Fibroblast of peridontal ligament (primary cell): Measurements from ENCODE around the gene PAGR1.
"Not testable (repeated sequence)": the region's sequence is repeated elsewhere in the genome, so short reads cannot be mapped to it uniquely, and the experiment has no call there.

Source experiments
- DNase-seq: peaks from one replicate; pipeline ENCODE4 v3.0.0-alpha.2; 2010; ENCODE audit errors: extremely low read depth

The PAGR1 gene

DNA sequence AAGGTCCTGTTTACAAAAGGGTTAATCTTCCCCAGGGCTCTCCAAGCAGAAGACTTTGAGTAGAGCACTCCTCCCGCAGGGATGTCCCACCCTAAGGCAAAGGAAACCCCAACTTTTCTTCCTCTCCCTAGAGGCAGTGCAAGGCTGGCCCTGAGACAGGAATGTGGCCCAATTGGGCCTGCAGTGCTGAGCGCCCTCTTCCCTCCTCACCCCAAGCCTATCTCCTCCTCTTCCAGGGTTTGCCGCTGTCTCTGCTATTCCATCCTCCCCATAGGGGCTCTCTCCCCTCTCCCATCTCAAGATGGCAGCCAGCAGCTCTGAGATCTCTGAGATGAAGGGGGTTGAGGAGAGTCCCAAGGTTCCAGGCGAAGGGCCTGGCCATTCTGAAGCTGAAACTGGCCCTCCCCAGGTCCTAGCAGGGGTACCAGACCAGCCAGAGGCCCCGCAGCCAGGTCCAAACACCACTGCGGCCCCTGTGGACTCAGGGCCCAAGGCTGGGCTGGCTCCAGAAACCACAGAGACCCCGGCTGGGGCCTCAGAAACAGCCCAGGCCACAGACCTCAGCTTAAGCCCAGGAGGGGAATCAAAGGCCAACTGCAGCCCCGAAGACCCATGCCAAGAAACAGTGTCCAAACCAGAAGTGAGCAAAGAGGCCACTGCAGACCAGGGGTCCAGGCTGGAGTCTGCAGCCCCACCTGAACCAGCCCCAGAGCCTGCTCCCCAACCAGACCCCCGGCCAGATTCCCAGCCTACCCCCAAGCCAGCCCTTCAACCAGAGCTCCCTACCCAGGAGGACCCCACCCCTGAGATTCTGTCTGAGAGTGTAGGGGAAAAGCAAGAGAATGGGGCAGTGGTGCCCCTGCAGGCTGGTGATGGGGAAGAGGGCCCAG lies 3.0 kb upstream of the PAGR1 start:
- DNase-seq = no peak

DNA sequence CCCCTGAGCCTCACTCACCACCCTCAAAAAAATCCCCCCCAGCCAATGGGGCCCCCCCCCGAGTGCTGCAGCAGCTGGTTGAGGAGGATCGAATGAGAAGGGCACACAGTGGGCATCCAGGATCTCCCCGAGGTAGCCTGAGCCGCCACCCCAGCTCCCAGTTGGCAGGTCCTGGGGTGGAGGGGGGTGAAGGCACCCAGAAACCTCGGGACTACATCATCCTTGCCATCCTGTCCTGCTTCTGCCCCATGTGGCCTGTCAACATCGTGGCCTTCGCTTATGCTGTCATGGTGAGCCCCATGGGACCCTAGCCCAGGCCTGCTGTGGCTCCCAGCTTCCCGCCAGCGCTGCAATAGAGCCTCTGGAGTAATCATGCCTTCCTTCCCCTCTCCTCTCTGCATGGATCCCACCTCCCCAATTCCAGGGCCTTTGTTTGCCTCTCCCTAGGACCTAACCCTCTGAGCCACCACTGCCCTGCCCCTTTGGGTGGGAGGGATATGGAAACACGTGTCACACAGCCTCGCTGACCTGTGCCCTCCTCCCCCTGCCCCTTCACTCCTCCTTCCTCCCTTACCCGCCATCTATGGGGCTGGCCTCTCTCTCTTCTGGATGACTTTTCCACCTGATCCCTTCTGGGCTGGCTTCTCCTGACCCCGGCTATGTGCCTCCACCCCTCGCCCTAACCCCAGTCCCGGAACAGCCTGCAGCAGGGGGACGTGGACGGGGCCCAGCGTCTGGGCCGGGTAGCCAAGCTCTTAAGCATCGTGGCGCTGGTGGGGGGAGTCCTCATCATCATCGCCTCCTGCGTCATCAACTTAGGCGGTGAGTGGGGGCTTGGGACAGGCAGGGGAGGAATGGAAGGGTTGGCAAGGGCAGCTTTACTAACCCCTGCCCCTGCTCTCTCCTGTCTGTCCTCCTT lies 2.0 kb upstream of the PAGR1 start:
- DNase-seq = no peak

DNA sequence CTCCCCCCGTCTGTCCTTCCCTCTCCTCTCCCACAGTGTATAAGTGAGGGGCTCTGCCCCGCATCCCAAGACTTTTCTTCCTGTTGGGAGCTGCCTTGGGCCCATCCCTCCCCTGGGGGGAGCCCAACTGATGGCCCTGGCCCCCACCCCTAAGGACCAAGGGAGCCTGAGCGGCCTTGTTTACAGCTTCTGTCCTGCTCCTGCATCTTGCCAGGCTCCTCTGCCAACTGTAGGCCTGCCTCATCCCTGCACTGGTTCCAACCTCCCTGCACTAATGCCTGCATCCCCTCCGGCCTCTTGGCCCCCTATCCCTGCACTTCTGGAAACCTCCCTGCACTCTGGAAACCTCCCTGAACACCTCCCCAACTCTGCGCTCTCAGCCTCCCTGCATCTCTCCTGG lies 1.4 kb upstream of the PAGR1 start:
- no peak for DNase-seq

DNA sequence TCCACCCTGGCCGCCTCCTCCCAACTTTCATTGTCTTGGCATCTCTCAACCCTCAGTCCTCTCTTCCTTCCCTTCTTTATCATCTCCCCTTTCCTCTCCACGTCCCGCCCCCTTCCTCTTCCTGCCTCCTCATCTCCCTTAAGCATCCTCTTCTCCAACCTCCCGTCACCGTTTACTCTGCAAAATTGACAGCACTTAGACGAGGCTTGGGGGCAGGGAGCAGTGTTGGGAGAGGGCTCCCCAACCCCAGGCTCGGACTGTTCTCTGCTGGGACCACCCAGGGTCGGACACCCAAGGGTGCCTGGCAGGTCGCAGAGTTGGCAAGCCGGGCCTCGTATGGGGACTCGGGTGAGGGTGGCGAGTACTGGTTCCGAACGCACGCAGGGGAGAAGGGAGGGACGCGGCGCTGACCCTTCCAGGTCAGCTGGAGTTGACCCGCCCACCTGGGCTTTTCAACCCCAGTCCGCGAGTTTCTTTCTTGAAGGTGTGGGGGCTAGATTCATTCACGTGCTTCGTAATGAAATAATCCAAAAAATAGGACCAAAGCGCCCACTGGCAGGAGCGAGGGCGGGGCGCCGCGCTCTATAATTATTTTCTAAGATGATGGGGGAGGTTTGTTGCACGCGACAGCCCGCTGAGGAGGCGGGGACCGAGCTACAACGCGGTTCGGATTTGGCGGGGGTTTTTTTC lies 775 bp upstream of the PAGR1 start:
- DNase-seq = no peak

DNA sequence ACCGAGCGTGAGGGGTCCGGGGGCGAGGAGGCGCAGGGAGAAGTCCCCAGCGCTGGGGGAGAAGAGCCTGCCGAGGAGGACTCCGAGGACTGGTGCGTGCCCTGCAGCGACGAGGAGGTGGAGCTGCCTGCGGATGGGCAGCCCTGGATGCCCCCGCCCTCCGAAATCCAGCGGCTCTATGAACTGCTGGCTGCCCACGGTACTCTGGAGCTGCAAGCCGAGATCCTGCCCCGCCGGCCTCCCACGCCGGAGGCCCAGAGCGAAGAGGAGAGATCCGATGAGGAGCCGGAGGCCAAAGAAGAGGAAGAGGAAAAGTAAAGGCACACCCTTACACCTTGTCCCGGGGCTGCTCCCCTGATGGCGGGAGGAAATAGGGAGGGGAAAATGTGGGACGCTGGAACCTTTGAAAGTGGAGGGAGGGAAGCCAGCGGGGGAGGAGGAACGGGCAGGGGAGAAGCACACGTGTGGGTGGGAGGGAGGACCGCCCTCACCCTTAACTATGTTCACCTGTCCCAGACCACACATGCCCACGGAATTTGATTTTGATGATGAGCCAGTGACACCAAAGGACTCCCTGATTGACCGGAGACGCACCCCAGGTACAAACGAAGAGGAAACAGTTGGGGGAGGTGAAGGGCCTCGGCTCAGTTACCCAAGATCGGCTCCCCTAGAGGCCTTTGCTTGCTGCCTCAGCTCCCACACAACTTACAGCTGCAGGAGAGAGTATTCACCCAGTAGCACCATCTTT lies 916 bp downstream of the PAGR1 start:
- no peak for DNase-seq

DNA sequence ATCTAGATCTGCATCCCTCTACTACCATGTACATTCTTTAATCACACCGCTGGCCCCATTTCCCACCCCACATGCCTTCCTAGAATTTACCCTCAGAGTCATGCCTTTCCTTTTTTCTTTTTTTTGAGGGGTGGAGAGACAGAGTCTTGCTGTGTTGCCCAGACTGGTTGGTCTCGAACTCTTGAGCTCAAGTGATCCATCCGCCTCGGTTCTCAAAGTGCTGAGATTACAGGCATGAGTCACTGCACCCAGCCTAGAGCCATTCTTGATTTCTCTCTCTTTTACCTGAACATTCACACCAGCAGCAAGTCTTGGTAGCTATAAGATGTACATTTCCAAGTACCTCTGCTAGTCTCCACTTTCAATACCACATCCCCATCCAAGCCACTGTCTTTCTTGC lies 2.1 kb downstream of the PAGR1 start:
- DNase-seq = no peak

DNA sequence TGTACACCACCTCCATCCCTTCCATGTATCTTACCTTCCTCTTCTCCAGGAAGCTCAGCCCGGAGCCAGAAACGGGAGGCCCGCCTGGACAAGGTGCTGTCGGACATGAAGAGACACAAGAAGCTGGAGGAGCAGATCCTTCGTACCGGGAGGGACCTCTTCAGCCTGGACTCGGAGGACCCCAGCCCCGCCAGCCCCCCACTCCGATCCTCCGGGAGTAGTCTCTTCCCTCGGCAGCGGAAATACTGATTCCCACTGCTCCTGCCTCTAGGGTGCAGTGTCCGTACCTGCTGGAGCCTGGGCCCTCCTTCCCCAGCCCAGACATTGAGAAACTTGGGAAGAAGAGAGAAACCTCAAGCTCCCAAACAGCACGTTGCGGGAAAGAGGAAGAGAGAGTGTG lies 3.6 kb downstream of the PAGR1 start:
- no peak for DNase-seq

DNA sequence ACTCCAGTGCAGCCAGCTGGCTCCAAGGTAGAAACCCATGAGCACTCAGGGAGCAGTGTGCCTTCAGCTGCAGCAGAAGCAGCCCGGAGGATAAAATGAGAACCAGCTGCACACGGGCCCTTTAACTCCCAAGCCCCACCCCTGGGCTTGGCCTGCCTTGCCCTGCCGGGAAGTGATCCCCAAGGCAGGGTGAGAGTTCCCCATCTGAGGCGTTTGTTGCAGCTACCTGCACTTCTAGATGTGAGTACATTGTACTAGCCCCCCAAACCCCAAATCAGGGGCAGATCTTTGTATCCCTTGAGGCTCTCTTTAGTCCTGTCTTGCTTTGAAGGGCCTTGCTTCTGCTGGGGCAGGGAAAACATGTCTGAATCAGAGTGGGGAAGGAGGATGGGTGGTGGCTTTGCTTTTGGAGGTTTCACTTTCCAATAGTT lies 4.3 kb downstream of the PAGR1 start, which contains the start of gene MVP:
MVP (plus strand) TSS at position 192 of the 431 bp plus-strand sequence. CDS start 10,088 bp downstream, outside the sequence.
- DNase-seq = peak; percentile 75

DNA sequence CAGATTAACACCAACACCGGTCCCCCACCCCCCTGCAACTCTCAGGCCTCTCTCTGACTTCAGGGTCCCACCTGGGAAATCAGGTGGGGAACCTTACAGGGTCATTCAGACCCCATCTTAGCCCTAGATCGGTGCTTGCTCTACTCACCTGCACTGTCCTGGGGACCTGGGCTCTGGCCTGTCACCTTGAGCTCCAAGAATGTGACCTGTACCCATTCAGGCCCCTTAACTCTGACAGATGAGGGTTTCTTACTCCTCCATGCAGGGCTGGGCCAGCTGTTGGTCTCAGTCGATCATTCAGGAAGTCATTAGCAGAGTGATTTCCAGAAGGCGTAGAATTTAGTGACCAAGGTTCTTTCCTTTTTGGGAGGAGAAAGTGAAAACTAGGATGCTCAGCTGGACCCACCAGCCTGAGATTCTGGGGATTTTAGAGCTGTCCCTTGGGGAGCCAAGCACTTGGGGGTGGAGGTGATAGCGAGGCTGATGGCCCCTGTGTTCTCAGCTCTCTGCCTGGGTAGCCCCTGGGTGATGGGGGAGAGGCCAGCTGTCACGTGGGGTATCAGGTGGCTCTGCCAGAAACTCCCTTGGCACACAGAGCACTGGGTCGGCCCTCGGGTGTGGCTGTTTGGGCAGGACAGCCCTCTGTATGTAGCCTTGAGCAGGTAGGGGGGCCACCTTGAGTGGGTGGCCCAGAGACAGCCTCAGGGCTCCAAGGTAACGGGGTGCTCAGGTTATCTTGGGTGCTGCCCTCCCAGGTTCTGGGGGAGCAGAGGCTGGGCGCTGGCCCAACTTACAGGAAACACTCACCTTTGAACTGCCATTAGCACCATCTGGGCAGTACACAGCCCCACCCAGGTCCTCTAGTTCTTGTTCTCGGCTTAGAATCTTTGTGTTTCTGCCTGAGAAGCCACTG lies 5.0 kb downstream of the PAGR1 start:
- DNase-seq = peak; percentile 51

DNA sequence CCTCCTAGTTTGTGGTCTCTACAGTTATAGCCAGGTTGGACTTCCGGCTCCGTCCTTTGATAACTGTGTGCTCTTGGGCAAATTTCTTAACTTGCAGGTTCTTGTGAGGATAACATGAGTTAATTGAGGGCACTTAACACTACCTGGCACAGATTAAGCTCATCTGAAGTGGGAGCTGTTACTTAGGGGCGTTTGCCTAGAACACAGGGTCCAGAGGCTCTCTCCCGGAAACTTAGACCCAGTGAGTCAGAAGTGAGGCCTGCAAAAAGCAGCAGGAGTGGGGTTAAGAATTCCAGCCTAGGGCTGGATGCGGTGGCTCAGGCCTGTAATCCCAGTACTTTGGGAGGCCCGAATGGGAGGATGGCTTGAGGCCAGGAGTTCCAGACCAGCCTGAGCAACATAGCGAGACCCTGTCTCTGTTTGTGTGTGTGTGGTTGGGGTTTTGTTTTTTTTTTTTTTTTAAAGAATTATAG lies 5.7 kb downstream of the PAGR1 start:
- DNase-seq = peak; percentile 79

DNA sequence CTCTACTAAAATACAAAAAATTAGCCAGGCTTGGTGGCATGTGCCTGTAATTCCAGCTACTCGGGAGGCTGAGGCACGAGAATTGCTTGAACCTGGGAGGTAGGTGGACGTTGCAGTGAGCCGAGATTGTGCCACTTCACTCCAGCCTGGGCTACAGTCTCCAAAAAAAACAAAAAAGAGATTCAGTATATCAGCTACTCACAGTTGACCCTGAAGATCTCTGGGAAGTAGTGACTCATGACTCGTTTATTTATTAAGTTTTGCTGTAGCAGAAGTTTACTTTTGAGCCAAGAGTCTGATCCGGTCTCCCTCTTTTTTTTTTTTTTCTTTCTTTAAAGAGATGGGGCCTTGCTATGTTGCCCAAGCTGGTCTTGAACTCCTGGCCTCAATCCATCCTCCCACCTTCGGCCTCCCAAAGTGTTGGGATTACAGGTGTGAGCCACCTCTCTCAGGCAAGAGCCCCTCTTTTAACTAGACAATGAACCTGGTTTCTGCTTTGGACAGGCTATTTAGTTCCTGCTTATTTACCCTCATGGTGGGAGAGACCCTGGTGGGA lies 8.7 kb downstream of the PAGR1 start:
- peak; percentile 91 for DNase-seq

DNA sequence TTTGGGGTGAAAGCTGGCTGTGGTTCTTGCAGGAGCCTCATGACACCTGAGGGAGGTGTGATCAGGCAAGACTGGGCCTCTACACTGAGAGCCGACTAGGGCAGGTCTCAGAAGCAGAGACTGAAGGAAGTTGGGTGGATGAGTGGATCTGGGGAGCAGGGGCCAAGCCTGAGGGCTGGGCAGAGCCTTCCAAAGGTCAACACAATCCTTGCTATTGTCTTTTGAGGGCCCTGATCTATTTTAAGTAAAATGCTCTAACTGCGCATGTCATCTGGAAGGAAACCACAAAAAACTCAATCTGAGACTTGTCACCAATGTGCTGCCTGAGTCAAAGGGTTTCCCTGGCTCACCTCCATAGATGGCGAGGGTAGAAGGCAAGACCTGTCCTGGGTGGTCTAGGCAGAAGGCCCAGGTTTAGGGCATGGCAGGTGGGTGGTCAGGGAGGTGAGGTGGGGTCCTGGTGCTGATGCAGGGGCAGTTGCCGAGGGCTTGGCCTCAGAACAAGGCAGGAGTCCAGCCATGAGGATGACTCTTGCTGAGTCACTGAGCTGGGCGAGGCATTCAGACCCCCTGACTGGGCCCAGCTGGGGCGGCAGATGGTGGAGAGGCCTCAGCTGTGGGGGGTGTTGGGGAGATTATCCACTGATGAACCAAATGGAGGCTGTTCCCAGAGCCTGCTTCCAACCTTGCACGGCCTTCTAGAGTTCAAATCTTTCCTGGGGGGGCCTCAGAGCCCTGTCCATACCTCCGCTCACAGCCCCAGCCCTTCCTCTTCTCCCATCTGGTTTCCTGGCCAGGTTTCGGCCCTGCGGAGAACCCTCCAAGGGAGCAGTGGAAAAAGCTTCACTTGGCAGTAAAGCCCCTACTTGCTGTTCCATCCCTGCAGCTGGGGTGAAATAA lies 9.4 kb downstream of the PAGR1 start:
- peak; percentile 84 for DNase-seq

DNA sequence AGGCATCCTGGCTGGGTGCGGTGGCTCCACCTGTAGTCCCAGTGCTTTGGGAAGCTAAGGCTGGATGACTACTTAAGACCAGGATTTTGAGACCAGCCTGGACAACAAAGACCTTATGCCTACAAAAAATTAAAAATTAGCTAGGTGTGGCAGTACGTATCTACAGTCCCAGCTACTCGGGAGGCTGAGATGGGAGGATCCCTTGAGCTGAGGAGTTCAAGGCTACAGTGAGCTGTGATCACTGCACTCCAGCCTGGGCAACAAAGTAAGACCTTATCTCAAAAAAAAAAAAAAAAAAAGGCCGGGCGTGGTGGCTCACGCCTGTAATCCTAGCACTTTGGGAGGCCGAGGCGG lies 10.4 kb downstream of the PAGR1 start:
- no peak for DNase-seq

DNA sequence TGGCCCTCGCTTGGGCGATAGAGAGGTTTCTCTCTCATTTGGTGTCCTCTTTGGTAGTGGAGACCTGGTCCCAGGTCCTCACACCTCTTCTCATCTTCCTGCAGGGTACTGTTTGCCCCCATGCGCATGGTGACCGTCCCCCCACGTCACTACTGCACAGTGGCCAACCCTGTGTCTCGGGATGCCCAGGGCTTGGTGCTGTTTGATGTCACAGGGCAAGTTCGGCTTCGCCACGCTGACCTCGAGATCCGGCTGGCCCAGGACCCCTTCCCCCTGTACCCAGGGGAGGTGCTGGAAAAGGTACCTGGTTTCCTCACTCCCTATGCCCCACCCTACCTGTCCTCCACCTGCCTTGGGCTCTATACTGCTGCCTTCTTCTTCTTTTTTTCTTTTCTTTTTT lies 14.8 kb downstream of the PAGR1 start:
- DNase-seq = no peak

DNA sequence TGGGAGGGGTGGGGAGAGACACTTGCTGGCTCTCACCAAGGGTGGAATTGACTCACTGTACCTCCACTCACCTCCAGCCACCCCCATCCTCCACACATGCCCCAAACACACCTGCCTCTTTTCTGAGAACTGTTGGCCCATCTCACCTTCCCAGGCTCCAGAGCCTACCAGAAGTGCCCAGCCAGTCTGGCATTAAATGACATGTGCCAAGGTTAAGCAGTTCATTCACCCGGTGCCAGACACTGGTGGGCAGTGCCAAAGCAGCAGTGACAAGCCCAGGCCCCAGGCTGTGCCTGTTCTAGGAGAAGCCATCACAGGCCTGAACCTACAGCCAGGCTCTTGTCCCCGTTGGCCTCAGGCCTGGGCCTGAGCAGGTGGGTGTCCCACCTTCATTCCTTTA lies 15.5 kb downstream of the PAGR1 start:
- DNase-seq = no peak

DNA sequence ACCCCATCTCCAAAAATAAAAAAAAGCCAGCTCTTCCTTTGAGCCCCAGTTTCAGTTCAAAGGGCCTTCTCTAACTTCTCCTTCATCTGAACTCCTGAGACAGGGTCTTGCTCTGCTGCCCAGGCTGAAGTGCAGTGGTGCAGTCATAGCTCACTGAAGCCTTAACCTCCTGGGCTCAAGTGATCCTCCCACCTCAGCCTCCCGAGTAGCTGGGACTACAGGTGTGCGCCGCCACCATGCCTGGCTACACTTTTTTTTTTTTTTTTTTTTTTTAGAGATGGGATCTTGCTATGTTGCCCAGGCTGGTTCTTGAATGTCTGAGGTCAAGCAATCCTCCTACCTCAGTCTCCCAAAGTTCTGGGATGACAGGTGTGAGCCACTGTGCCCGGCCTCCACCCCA lies 17.3 kb downstream of the PAGR1 start:
- not testable (repeated sequence) for DNase-seq

DNA sequence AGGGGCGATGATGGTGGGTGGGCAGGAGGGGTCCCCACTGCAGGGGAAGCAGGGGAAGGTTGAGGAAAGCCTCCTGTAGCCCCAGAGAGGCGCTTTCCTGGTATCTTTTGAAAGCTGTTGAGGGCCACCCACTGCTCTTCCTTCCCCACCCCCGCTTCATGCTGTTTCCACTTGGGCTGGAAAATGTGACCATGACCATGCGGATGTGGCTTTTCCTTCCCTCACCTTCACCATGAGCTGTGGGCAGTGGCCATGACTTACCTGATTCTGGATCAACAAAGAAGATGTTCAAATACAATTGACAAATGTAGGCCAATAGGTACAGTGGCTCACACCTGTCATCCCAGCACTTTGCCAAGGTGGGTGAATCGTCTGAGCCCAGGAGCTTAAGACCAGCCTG lies 18.1 kb downstream of the PAGR1 start:
- DNase-seq = no peak

DNA sequence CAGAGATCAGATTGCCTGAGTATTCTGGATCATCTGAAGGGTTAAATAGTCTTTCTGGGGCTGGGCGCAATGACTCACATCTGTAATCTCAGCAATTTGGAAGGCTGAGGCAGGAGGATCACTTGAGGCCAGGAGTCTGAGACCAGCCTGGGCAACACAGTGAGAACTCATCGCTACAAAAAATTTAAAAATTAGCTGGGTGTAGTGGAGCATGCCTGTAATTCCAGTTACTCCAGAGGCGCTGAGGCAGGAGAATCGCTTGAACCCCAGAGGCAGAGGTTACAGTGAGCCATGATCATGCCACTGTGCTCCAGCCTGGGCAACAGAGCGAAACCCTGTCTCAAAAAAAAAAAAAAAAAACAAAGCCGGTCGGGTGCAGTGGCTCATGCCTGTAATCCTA lies 20.0 kb downstream of the PAGR1 start:
- no peak for DNase-seq

DNA sequence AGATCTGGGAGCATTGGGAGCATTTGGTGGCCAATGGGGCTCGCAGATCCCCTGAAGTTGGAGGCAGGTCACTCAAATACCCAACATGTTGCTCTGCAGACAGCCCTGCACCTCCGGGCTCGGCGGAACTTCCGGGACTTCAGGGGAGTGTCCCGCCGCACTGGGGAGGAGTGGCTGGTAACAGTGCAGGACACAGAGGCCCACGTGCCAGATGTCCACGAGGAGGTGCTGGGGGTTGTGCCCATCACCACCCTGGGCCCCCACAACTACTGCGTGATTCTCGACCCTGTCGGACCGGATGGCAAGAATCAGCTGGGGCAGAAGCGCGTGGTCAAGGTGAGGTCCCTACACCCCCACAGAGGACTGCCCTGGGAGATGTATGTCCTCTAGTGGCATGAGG lies 20.7 kb downstream of the PAGR1 start:
- DNase-seq = no peak
